KBM-7 (cell line): ENCODE measurements around the gene FADS1.
A peak's percentile ranks its signal among the peaks of the same experiment; 100 is the strongest.

Experiments
- DNase-seq: peaks from one replicate; pipeline ENCODE4 v3.0.0-alpha.2; 2015
- in situ Hi-C: fragments of 300-500 bp; cut with MboI; formaldehyde crosslinking; loops from 2 replicates; pipeline ENCODE4 v1.14.3; 2020; ENCODE audit warnings: low sequenced_read_pairs, low pct_unique_long_range_greater_than_20kb, mixed read lengths

FADS1 gene

DNA sequence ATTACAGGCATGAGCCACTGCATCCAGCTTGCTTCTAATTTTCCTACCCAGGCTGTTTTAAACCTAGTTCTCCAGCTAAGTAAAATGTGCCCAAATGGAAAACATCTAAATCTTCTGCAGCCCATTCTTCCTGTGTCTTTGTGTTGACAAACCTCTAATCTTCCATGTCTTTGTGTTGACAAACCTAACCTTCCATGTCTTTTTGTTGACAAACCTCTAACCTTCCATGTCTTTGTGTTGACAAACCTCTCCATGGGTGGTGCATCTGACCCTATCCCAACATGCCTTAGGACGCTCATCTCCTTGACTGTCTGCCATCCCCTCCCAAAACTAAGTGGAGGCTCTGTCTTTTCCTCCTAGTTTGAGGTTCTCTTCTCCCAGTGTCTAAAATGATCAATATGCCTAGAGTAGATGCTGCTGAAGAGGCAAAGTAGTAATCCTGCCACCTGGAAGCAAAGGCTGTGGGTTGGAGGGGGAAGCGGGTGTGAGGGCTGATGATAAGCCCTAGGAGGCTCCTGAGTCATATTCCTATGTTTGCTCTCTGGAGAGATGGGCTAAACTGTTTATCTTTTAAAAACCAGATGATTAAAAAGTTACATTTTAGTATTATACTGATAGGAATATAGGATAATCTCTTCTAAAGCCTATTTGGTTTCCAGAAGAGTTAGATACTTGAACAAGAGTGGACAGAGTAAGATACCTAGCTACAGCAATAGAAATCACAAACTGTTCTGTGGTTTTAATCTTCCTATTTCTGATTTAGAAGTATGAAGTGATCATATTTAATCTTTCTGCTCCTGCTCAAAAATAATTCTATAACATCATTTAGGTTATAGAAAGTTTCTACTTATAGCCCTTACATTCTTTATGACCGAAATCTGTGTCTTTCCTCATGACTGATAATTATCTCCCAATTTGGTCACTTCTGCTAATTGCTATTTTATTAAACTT, 16.2 kb downstream of the FADS1 start:
- DNase-seq = no peak
- in situ Hi-C loops = no loop called here

GRCh38 chr11:61799665-61800284, 17.0 kb downstream of the FADS1 start:
- no peak for DNase-seq
- in situ Hi-C loops = no loop called here

GRCh38 chr11:61797263-61797944, 19.4 kb downstream of the FADS1 start:
- in situ Hi-C loops = no loop called here
- DNase-seq = peak; percentile 77

DNA sequence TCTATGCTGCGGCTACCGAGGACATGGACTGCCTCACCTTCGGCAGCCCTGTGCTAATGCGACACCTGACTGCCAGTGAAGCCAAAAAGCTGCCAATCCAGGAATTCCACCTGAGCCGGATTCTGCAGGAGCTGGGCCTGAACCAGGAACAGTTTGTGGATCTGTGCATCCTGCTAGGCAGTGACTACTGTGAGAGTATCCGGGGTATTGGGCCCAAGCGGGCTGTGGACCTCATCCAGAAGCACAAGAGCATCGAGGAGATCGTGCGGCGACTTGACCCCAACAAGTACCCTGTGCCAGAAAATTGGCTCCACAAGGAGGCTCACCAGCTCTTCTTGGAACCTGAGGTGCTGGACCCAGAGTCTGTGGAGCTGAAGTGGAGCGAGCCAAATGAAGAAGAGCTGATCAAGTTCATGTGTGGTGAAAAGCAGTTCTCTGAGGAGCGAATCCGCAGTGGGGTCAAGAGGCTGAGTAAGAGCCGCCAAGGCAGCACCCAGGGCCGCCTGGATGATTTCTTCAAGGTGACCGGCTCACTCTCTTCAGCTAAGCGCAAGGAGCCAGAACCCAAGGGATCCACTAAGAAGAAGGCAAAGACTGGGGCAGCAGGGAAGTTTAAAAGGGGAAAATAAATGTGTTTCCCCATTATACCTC, 20.8 kb downstream of the FADS1 start:
- in situ Hi-C loops = no loop called here
- DNase-seq = no peak

GRCh38 chr11:61795459-61795858, 21.3 kb downstream of the FADS1 start:
- in situ Hi-C loops = no loop called here

DNA sequence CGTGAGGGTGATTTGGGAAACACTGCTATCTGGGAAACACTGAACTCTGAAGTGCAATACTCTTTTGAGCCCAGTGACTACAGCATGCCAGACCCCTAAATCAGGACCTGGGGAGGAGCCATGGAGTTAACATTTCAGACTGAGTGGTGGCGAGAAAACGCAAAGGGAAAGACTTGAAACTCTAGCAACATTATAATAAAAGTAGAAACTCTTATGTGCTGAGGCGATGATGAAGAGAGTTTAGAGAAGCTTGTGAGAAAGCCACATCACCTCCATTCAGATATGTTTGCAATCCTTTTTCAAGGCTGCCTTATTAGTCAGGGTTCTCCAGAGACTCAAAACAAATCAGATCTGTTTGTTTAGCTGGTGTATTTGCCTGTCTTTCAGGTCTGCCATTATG, 22.2 kb downstream of the FADS1 start:
- DNase-seq = no peak
- in situ Hi-C loops = no loop called here

More at GRCh38 chr11:61795459-61795858, 21.3 kb downstream of the FADS1 start:
- no peak for DNase-seq

GRCh38 chr11:61793829-61794204, 23.0 kb downstream of the FADS1 start:
- DNase-seq = no peak
- in situ Hi-C loops = no loop called here

DNA sequence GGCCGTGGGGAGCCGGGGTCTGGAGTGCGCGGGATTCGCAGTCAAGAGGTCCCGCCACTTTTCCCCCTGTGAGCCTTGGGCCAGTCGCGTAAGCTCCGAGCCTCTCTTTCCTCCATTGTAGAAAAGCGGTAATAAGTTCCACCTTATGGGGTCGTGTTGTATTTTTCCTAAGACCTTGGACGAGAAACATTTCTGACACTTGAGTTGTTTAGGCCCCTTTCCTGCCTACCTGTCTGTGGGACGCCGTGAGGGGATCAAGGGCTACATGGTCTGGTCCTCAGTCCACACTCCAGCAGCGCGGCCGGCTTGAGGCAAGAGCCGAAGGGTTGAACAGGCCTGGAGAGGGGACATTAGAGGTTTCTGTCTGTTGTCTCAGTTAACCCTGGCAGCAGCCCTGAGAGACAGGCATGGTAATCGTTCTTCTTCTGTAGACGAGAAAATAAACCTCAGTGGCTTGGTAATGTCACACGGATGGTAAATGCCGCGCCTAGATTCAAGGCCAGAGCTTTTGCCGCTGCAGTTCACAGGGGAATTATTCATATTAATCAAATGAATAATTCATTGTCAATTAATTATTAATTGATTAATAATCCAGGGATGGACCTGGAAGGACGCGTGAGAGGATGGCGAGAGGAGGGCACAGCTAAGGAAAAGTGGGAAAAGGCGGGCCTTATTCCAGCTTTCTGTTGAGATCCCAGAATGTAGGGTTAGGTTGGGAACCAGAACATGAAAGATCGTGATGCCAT, 23.5 kb downstream of the FADS1 start:
- in situ Hi-C loops = no loop called here
- DNase-seq = no peak

GRCh38 chr11:61792310-61793082, 24.3 kb downstream of the FADS1 start, which contains the start of the genes FEN1 and TMEM258:
Gene FEN1, plus strand, starts transcription at chr11:61792911. Its CDS starts 2,451 bp downstream, at chr11:61795362.
Gene TMEM258, minus strand, starts transcription at chr11:61792599. Its CDS starts 41 bp downstream, at chr11:61792558.
- peak; percentile 94 for DNase-seq
- in situ Hi-C loops = no loop called here

DNA sequence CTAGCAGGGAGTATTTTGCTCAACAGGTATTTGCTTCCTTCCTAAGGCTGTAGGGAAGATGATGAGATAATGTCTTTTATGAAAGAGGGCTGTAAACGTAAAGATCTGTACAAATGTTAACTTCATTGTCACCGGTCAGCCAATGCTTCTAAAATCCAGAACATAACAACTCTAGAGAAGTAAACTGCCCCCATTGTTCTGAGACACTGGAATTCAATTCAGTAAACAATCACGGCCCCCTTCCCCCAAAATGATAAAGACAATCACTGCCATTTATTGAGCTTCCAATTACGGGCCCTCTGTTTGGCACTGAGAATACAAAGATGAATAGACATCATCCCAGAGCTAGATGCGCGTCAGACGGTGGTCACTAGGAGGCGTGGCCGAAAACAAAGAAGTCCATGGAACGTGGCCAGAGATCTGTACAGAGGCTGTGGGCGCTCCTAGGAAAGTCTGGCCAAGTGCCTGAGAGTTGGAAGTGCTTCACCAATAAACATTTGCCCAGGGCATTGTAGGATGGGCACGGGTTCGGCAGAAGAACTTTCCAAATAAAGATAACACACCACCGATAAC, 25.0 kb downstream of the FADS1 start:
- peak; percentile 52 for DNase-seq
- in situ Hi-C loops = no loop called here

GRCh38 chr11:61787928-61788491, 28.8 kb downstream of the FADS1 start:
- in situ Hi-C loops = no loop called here
- DNase-seq = peak; percentile 66

GRCh38 chr11:61785837-61786402, 30.9 kb downstream of the FADS1 start:
- DNase-seq = no peak
- in situ Hi-C loops = no loop called here

DNA sequence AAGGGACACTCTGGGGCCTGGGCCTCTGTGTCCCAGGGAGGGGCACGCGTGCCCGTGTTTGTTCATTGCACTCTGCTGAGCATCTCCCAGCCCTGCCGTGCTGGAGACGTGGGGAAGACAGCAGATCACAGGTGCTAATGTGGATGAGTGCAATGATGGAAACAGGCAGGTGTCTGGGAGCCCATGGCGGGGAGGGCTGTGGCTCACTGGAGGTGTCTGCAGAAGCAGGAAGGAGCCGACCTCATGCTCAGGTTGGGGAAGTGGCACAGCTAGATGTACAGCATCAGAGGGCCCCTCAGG, 32.3 kb downstream of the FADS1 start:
- in situ Hi-C loops = no loop called here

DNA sequence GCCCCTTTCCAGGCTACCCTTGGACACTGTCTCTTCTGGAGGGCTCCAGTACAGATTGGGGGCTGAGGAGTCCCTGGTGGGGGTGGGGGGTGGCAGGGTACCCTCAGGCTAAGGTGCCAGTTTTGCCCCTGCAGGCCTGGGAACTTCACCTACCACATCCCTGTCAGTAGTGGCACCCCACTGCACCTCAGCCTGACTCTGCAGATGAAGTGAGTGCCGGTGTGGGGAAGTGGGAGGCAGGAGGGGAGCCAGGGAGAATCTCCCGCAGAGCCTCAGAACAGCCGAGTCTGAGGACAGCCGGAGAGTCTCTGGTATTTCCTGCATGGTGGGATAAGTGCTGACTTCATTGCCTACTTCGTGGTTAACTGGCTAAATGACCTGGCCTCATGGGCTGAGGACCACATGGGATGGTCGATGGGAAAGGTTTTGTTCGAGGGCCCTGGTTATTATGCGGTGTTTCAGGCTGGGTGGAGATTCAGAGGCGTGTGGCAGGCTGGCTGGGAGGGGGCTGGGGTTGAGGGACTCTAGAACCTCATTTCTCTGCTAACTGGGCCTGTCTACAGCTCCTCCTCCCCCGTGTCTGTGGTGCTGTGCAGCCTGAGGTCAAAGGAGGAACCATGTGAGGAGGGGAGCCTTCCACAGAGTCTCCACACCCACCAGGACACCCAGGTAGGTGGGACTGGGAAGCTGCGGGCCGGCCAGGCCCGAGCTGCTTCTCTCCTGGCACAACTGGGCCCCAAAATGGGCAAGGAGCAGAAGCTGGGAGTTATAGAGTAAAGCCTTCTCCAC, 32.9 kb downstream of the FADS1 start:
- no peak for DNase-seq
- in situ Hi-C loops = no loop called here

More for the DNA sequence above, 32.3 kb downstream of the FADS1 start:
- no peak for DNase-seq

GRCh38 chr11:61782841-61783240, 34.0 kb downstream of the FADS1 start:
- in situ Hi-C loops = no loop called here
- DNase-seq = no peak

- in situ Hi-C loops = no loop called here
- no peak for DNase-seq
Measured at GRCh38 chr11:61782299-61782698, 34.5 kb downstream of the FADS1 start.
